OCI-LY7 (cell line): ENCODE measurements around the gene SND1. TPM values are rescaled to one million over a fixed set of nuclear protein-coding genes. Genes with fewer than 3 reads are reported as not detected.

Experiments used
- BruUV-seq: library from RNA; stranded (reverse); fragments of 400-500 nt; replicated peaks from 2 replicates; lab custom pipeline; 2021; lab: Mats Ljungman, UMichigan
- CTCF ChIA-PET: fragments of 300-600 bp; sonication (Branson Sonifier 250); formaldehyde crosslinking; loops from one replicate; lab custom pipeline; 2022; ENCODE audit warnings: antibody characterized with exemption; ENCODE audit not compliant: unreplicated experiment; lab: Charles Lee
- POLR2A ChIA-PET: fragments of 300-600 bp; sonication (Branson Sonifier 250); formaldehyde crosslinking; loops from one replicate; lab custom pipeline; 2022; ENCODE audit warnings: antibody characterized with exemption; lab: Charles Lee
- DNase-seq: peaks from one replicate; pipeline ENCODE4 v3.0.0-alpha.2; 2015; ENCODE audit warnings: low spot score
- H2AFZ ChIP-seq: fragments of 200-600 bp; sonication (generic), shearing (Covaris generic); 2 replicates; pipeline ENCODE4 v1.6.1; 2014; ENCODE audit warnings: mild to moderate bottlenecking, antibody characterized with exemption, low read length, moderate library complexity
- H3K27ac ChIP-seq: fragments of 200-600 bp; sonication (generic); 2 replicates; pipeline ENCODE4 v1.5.1; 2014; ENCODE audit warnings: mixed run types, low read depth, mild to moderate bottlenecking, moderate library complexity, low read length, inconsistent platforms; ENCODE audit not compliant: poor library complexity, severe bottlenecking
- H3K36me3 ChIP-seq: fragments of 200-600 bp; sonication (generic); 2 replicates; pipeline ENCODE4 v1.6.1; 2014; ENCODE audit warnings: mild to moderate bottlenecking, antibody characterized with exemption, low read length, moderate library complexity, mixed read lengths; ENCODE audit not compliant: insufficient read depth
- H3K4me1 ChIP-seq: fragments of 200-600 bp; sonication (generic); 2 replicates; pipeline ENCODE4 v1.5.1; 2014; ENCODE audit warnings: mild to moderate bottlenecking, low read length; ENCODE audit not compliant: insufficient read depth, poor library complexity, severe bottlenecking
- H3K4me2 ChIP-seq: fragments of 200-600 bp; sonication (generic); 2 replicates; pipeline ENCODE4 v1.6.1; 2014; ENCODE audit warnings: mild to moderate bottlenecking, low read length
- H3K4me3 ChIP-seq: fragments of 200-600 bp; sonication (generic); 2 replicates; pipeline ENCODE4 v1.5.1; 2014; ENCODE audit warnings: mild to moderate bottlenecking, low read depth, low read length; ENCODE audit not compliant: poor library complexity, severe bottlenecking
- H3K79me2 ChIP-seq: fragments of 200-600 bp; sonication (generic); 2 replicates; pipeline ENCODE4 v1.6.1; 2016; ENCODE audit warnings: low read depth, mild to moderate bottlenecking, low read length, moderate library complexity, mixed read lengths; ENCODE audit not compliant: insufficient read depth
- H3K9me2 ChIP-seq: fragments of 200-600 bp; sonication (generic); 2 replicates; pipeline ENCODE4 v1.6.1; 2016; ENCODE audit warnings: mild to moderate bottlenecking, low read length, mixed read lengths; ENCODE audit not compliant: insufficient read depth
- H3K9me3 ChIP-seq: fragments of 200-600 bp; sonication (generic); 2 replicates; pipeline ENCODE4 v1.6.1; 2014; ENCODE audit warnings: mild to moderate bottlenecking, mixed run types, low read length, mixed read lengths
- H4K20me1 ChIP-seq: fragments of 200-600 bp; sonication (generic); 2 replicates; pipeline ENCODE4 v1.6.1; 2014; ENCODE audit warnings: mild to moderate bottlenecking, antibody characterized with exemption, low read length, moderate library complexity, mixed read lengths; ENCODE audit not compliant: insufficient read depth
- EZH2phosphoT487 ChIP-seq: fragments of 200-600 bp; sonication (generic); IDR thresholded peaks from 2 replicates; pipeline ENCODE4 v1.6.1; 2018; ENCODE audit warnings: low read depth, borderline replicate concordance, mild to moderate bottlenecking, mixed run types, antibody characterized with exemption, low read length, moderate library complexity, mixed read lengths
- intact Hi-C: fragments of 100-400 bp; cut with micrococcal nuclease; formaldehyde crosslinking; loops from one replicate; pipeline ENCODE4 v1.10.0; 2022; ENCODE audit not compliant: unreplicated experiment
- total RNA-seq, 2 experiments: library from RNA; depleted of rRNA in 1 of 2; stranded (reverse); fragments of >200 nt in 1 of 2; shearing (Covaris generic) in 1 of 2; gene quantifications; 2 replicates each; pipeline ENCODE4 v1.2.3, GENCODE V29; 2014 to 2022
- TF ChIP-seq, protein P1 (sequence below): fragments of 200-600 bp; sonication (generic); conservative IDR thresholded peaks from 2 replicates; pipeline ENCODE4 v1.5.1; 2014; ENCODE audit warnings: mild to moderate bottlenecking, antibody characterized with exemption, low read length, moderate library complexity, mixed read lengths

Gene SND1
- total RNA-seq, 2 experiments from 2014 or later = 111 to 221 TPM

DNA sequence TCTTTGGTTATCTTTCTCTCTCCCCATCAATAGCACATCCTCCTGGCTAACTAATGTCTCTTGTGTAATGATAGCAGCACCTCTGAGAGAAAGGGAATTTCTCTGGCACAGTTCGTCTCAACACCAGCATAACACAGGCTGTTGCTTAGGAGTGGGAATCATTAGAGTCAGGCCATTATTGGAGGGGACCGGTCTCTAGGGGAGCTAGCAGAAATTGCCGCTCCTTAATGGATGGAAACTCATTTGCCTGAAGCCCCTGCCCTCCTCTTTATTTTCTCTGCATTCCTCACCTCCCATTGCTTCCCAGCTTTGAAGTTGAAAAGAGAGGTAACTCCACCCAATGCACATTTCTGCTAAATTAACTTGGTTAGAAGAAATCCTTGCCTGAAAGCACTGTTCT lies 367.3 kb downstream of the SND1 start:
- Histone ChIP-seq H3K4me2 (no peak overlapping the region), H3K4me1 (no peaks in the 10 kb centered on the region), H3K79me2 (no peaks in the 10 kb centered on the region), H3K9me2 (no peaks in the 10 kb centered on the region), H3K36me3 (peaks cover 27% of the 10 kb centered on the region), H3K27ac (no peak overlapping the region), H3K4me3 (no peak overlapping the region), H2AFZ (no peak overlapping the region), H4K20me1 (no peaks in the 10 kb centered on the region), H3K9me3 (no peaks in the 10 kb centered on the region)
- CTCF ChIA-PET = interaction anchor here (0.5 kb wide), 1 partner anchor 285 kb away, joined by 3 read pairs; no protein-coding TSS in a partner anchor
- POLR2A ChIA-PET = interaction anchor here (1.8 kb wide), 1 partner anchor 15 kb away, joined by 4 read pairs; no protein-coding TSS in a partner anchor
- BruUV-seq = no TSS peak
- TF ChIP-seq EZH2phosphoT487 = no peak
- TF ChIP-seq, protein P1, sequence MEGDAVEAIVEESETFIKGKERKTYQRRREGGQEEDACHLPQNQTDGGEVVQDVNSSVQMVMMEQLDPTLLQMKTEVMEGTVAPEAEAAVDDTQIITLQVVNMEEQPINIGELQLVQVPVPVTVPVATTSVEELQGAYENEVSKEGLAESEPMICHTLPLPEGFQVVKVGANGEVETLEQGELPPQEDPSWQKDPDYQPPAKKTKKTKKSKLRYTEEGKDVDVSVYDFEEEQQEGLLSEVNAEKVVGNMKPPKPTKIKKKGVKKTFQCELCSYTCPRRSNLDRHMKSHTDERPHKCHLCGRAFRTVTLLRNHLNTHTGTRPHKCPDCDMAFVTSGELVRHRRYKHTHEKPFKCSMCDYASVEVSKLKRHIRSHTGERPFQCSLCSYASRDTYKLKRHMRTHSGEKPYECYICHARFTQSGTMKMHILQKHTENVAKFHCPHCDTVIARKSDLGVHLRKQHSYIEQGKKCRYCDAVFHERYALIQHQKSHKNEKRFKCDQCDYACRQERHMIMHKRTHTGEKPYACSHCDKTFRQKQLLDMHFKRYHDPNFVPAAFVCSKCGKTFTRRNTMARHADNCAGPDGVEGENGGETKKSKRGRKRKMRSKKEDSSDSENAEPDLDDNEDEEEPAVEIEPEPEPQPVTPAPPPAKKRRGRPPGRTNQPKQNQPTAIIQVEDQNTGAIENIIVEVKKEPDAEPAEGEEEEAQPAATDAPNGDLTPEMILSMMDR = no peak
- DNase-seq = no peak
- intact Hi-C loops = no loop called here

DNA sequence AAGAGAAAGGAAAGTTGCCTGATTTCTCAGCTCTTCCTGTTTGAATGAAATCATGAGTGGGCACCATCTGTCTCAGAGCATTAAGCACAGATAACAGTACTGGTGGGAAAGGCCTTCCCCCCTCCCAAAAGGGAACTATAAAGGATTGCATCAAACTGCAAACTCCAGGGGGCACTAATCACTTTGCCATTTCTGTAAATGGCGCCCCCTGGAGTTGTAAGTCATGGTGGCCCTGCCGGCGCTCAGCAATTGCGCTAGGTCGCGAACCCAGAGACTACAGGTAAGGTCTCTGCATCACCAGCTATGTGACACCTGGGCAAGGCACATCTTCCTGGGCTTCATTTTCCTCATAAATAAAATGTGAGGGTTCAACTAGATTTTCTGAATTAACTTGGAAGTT lies 368.2 kb downstream of the SND1 start:
- no peak overlapping the region for H2AFZ ChIP-seq
- H3K9me2 ChIP-seq = no peaks in the 10 kb centered on the region
- no peak overlapping the region for H3K27ac ChIP-seq
- H3K4me1 ChIP-seq = no peaks in the 10 kb centered on the region
- no peaks in the 10 kb centered on the region for H3K79me2 ChIP-seq
- TF ChIP-seq EZH2phosphoT487 = no peak
- TF ChIP-seq, protein P1 = peak; percentile 75
- DNase-seq = peak; percentile 24
- intact Hi-C loops = loop anchor here (5.0 kb wide), 1 partner anchor 187 kb away; no protein-coding TSS in a partner anchor
- H3K36me3 ChIP-seq = peaks cover 27% of the 10 kb centered on the region
- ChIA-PET POLR2A (no interaction called here), CTCF (no interaction called here)
- no peak overlapping the region for H3K4me3 ChIP-seq
- H4K20me1 ChIP-seq = peaks cover 3% of the 10 kb centered on the region; the same call in 1 of the 2 replicates
- no peaks in the 10 kb centered on the region for H3K9me3 ChIP-seq
- H3K4me2 ChIP-seq = no peak overlapping the region
- no TSS peak for BruUV-seq

DNA sequence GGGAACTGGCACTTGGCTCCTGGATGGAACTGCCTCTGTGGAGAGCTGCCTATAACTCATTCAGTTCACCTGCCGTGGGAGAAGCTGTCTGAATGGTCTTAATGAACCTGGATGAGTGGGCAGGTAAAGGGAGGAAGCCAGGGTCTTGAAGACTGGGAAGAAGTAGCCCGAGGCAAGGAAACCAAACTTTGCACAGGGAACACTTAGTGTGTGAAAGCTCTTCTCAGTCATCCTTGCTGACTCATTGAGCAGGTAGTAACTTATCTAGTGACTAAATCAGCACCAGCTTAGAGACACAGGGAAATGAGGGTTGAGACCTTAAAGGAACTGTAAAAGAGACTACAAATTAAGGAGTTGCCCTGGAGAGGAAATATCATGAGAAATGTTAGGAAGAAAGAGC lies 369.4 kb downstream of the SND1 start:
- H3K79me2 ChIP-seq = no peaks in the 10 kb centered on the region
- DNase-seq = no peak
- TF ChIP-seq, protein P1 = no peak
- no peak for TF ChIP-seq EZH2phosphoT487
- BruUV-seq = no TSS peak
- CTCF ChIA-PET = no interaction called here
- intact Hi-C loops = loop anchor here (5.0 kb wide), 1 partner anchor 186 kb away; no protein-coding TSS in a partner anchor
- H3K36me3 ChIP-seq = peaks cover 27% of the 10 kb centered on the region
- H3K4me1 ChIP-seq = no peaks in the 10 kb centered on the region
- no peak overlapping the region for H3K4me2 ChIP-seq
- no peak overlapping the region for H3K27ac ChIP-seq
- no peaks in the 10 kb centered on the region for H3K9me2 ChIP-seq
- H3K9me3 ChIP-seq = no peaks in the 10 kb centered on the region
- H2AFZ ChIP-seq = no peak overlapping the region
- H3K4me3 ChIP-seq = no peak overlapping the region
- peaks cover 6% of the 10 kb centered on the region; the same call in 1 of the 2 replicates for H4K20me1 ChIP-seq
- POLR2A ChIA-PET = no interaction called here
